Activated CD8-positive, alpha-beta memory T cell treated with anti-CD3 and anti-CD28 coated beads for 36 hours (primary cell): ENCODE data around the gene GATA2. TPM values are rescaled to one million over a fixed set of nuclear protein-coding genes. Genes with fewer than 3 reads are reported as not detected.

ENCODE experiments used
- CTCF ChIA-PET: fragments of 350-600 bp; sonication (Branson Sonifier 250); formaldehyde crosslinking; loops from one replicate; lab custom pipeline; 2021; ENCODE audit warnings: antibody characterized with exemption; lab: Charles Lee
- POLR2A ChIA-PET: fragments of 350-600 bp; sonication (Branson Sonifier 250); formaldehyde crosslinking; loops from one replicate; lab custom pipeline; 2021; ENCODE audit warnings: antibody characterized with exemption; lab: Charles Lee
- total RNA-seq, 2 experiments: library from RNA; stranded (reverse); gene quantifications; one replicate each; pipeline ENCODE4 v1.2.3, GENCODE V29; 2021

The GATA2 gene
- total RNA-seq, 2 experiments from 2014 or later, result 0.08 to 0.13 TPM

- ChIA-PET POLR2A (interaction anchor here (0.8 kb wide), 1 partner anchor 391 kb away, joined by 3 read pairs; no protein-coding TSS in a partner anchor), CTCF (interaction anchor here (1.7 kb wide), 1 partner anchor 66 kb away, joined by 5 read pairs; no protein-coding TSS in a partner anchor)
Measured at GRCh38 chr3:128430731-128431130, 62.3 kb downstream of the GATA2 start.

GRCh38 chr3:128430301-128430700, 62.7 kb downstream of the GATA2 start:
- CTCF ChIA-PET, result interaction anchor here (1.7 kb wide), 1 partner anchor 67 kb away, joined by 5 read pairs; no protein-coding TSS in a partner anchor
- POLR2A ChIA-PET, result no interaction called here

- ChIA-PET CTCF (interaction anchor here (1.7 kb wide), 1 partner anchor 67 kb away, joined by 5 read pairs; no protein-coding TSS in a partner anchor), POLR2A (no interaction called here)
Measured at GRCh38 chr3:128429751-128430150, 63.2 kb downstream of the GATA2 start.

Other genes starting within 250 kb of the GATA2 start
- gene DNAJB8, start 26.3 kb downstream of the GATA2 start, total RNA-seq, result not detected
- 100 to 1,000 TPM; 193 to 196 TPM for gene RPN1, start 157.6 kb upstream of the GATA2 start, total RNA-seq
- 100 to 1,000 TPM; 280 to 286 TPM for gene RAB7A, start 233.0 kb upstream of the GATA2 start, total RNA-seq